SJCRH30 (cell line): ENCODE data around the gene PPP1R7. TPM values are rescaled to one million over a fixed set of nuclear protein-coding genes. Genes with fewer than 3 reads are reported as not detected.

Source experiments
- DNase-seq, 2 experiments: peaks; one replicate each; pipeline ENCODE4 v3.0.0-alpha.2; 2015 to 2020
- H3K27ac ChIP-seq: fragments of 250-450 bp; sonication (Bioruptor Pico); 2 replicates; pipeline ENCODE4 v1.5.1; 2020; ENCODE audit warnings: mild to moderate bottlenecking, moderate library complexity
- H3K27me3 ChIP-seq: fragments of 250-450 bp; sonication (Bioruptor Pico); 2 replicates; pipeline ENCODE4 v1.5.1; 2020; ENCODE audit warnings: mild to moderate bottlenecking, moderate library complexity
- H3K36me3 ChIP-seq: fragments of 250-450 bp; sonication (Bioruptor Pico); 2 replicates; pipeline ENCODE4 v1.5.1; 2020; ENCODE audit warnings: mild to moderate bottlenecking, moderate library complexity
- H3K4me1 ChIP-seq: fragments of 250-450 bp; sonication (Bioruptor Pico); 2 replicates; pipeline ENCODE4 v1.5.1; 2020; ENCODE audit warnings: mild to moderate bottlenecking, moderate library complexity
- H3K4me3 ChIP-seq: fragments of 250-450 bp; sonication (Bioruptor Pico); 2 replicates; pipeline ENCODE4 v1.5.1; 2020; ENCODE audit warnings: mild to moderate bottlenecking, moderate library complexity
- H3K9me3 ChIP-seq: fragments of 250-450 bp; sonication (Bioruptor Pico); replicated peaks from 2 replicates; pipeline ENCODE4 v1.5.1; 2020; ENCODE audit warnings: mild to moderate bottlenecking, moderate library complexity
- total RNA-seq: library from RNA; depleted of rRNA; stranded (reverse); fragments of >200 nt; shearing (Covaris generic); gene quantifications from 2 replicates; pipeline ENCODE4 v1.2.3, GENCODE V29; 2014

The PPP1R7 gene
- total RNA-seq, 1 experiment from 2014 or later: 78.6 TPM

DNA sequence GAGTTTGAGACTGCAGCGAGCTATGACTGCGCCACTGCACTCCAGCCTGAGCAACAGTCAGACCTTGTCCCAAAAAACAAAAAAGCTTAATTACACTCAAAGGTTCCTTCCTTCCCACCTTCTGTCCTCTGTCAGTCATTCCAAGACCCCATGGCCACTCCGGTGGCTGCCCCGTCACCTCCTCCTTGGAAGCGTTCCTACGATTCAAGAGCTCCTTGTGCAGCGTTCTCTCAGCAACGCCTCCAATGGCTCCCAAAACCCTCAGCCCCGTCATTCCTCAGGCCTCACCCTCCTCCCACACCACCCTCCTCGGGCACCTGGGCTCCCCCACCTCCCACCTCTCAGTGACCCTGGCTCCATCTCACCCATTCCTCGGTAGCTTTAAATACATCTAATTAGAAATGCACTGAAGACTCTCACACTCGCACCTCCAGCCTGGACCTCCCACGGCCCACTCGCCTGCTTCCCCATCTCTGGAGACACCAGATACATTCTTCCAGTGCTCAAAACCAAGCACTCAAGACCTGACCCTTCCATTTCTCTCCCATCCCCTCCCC is 9.0 kb upstream of the PPP1R7 start:
- Histone ChIP-seq H3K9me3 (no peaks in the 10 kb centered on the region), H3K4me1 (no peaks in the 10 kb centered on the region; the same call in 1 of the 2 replicates), H3K4me3 (no peak overlapping the region), H3K27me3 (no peaks in the 10 kb centered on the region), H3K27ac (no peak overlapping the region), H3K36me3 (0 out of 2 replicates have a peak, but pooled peaks cover 5% of the 10 kb centered on the region)
- no peak for DNase-seq

DNA sequence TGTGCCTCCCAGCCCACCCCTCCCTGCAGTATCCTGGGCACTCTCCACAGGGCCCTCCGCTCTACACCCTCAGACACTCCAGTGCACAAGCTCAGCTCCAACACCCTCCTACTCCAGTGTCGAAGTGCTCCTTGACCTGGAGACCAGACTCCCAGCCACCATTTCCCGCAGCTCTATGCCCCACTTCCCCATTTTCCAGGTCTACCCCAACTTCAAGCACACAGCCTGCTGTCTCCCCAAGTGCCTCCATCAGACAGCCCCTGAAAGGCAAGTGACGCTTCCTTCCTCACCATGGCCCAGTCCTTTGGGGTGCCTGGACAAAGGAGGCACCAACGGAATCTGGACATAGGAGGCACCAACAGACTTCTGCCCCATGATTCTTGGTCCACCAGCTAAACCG is 8.2 kb upstream of the PPP1R7 start:
- Histone ChIP-seq H3K36me3 (0 out of 2 replicates have a peak, but pooled peaks cover 5% of the 10 kb centered on the region), H3K27me3 (no peaks in the 10 kb centered on the region), H3K9me3 (no peaks in the 10 kb centered on the region), H3K4me1 (no peaks in the 10 kb centered on the region; the same call in 1 of the 2 replicates), H3K27ac (no peak overlapping the region), H3K4me3 (no peak overlapping the region)
- no peak for DNase-seq

DNA sequence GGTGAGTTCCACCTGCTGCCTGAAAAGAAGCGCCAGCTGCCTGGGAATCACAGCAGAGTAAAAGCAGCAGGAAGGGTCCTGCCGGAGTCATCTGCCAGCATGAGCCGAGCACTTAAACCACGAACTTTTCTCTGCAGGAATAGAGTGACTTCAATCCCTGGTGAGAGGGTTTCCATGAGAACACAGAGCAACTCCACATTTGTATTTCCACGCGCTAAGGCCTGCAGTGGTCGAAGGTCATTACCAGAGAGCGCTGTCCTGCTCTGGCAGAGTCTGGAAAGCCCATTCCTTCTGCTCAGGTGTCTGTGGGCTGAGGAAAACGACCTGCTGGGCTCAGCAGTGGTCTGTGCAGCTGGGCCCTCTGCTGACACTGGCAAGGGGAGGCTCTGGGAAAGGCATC is 7.7 kb upstream of the PPP1R7 start:
- no peaks in the 10 kb centered on the region for H3K27me3 ChIP-seq
- no peak overlapping the region for H3K27ac ChIP-seq
- H3K9me3 ChIP-seq: no peaks in the 10 kb centered on the region
- DNase-seq: no peak
- no peak overlapping the region for H3K4me3 ChIP-seq
- 0 out of 2 replicates have a peak, but pooled peaks cover 5% of the 10 kb centered on the region for H3K36me3 ChIP-seq
- no peaks in the 10 kb centered on the region; the same call in 1 of the 2 replicates for H3K4me1 ChIP-seq

DNA sequence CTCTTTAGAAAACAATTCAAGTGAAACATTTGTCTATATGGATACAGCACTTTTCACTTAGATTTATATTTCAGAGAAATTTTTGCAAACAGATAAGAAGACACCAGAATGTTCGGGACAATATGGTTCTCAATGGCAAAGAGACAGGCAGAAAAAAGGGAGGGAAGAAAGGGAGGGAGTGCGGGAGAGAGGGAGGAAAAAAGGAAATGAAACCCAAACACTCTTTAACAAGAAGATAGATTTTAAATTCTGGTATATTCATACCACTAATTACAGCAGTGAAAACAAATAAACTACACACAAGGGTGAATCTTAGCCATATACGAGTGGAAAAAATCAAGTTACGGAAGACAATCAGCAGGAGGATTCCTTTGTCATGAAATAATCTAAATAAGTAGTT is 4.0 kb upstream of the PPP1R7 start:
- Histone ChIP-seq H3K9me3 (no peaks in the 10 kb centered on the region), H3K27me3 (no peaks in the 10 kb centered on the region), H3K27ac (no peak overlapping the region), H3K36me3 (no peaks in the 10 kb centered on the region), H3K4me1 (peaks cover 5% of the 10 kb centered on the region; the same call in 1 of the 2 replicates), H3K4me3 (no peak overlapping the region)
- no peak for DNase-seq

DNA sequence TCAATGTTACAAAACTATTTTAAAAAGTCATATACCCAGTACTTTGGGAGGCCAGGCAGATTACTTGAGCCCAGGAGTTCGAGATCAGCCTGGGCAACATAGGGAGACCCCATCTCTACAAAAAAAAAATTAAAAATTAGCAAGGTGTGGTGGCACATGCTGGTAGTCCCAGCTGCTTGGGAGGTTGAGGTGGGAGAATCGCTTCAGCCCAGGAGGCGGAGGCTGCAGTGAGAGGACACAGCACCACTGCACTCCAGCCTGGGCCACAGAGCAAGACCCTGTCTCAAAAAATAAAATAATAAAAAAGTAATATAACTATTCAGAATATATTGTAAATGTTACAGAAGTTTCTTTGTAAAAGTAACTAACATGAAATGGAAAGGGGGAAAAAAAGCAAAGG is 2.9 kb upstream of the PPP1R7 start:
- H3K27ac ChIP-seq: no peak overlapping the region
- H3K4me3 ChIP-seq: no peak overlapping the region
- H3K36me3 ChIP-seq: no peaks in the 10 kb centered on the region
- no peaks in the 10 kb centered on the region for H3K27me3 ChIP-seq
- H3K4me1 ChIP-seq: peaks cover 13% of the 10 kb centered on the region; the same call in 1 of the 2 replicates
- DNase-seq: no peak
- no peaks in the 10 kb centered on the region for H3K9me3 ChIP-seq

DNA sequence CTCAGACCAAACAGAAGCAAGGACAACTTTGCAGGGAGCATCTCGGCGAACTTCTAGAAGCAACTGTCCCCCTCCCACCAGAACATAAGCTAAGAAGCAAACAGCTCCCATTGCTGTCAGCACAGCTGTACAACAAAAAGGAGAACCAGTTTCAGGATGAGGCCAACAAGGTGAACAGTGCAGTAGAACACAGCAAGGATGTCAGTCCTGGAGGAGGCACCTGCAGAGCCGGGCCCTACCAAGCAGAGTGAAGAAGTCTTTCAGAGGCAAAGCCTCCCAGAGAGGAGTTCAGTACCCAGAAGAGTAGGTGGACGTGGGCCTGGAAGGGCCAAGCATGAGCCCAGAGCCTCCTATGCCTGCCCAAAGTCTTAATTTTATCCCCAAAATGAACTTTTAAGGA is 2.0 kb upstream of the PPP1R7 start:
- DNase-seq: no peak
- H3K9me3 ChIP-seq: no peaks in the 10 kb centered on the region
- H3K27ac ChIP-seq: no peak overlapping the region
- H3K27me3 ChIP-seq: no peaks in the 10 kb centered on the region
- peak overlapping the region; percentile 83 for H3K4me3 ChIP-seq
- H3K36me3 ChIP-seq: no peaks in the 10 kb centered on the region
- H3K4me1 ChIP-seq: peaks cover 13% of the 10 kb centered on the region; the same call in 1 of the 2 replicates

DNA sequence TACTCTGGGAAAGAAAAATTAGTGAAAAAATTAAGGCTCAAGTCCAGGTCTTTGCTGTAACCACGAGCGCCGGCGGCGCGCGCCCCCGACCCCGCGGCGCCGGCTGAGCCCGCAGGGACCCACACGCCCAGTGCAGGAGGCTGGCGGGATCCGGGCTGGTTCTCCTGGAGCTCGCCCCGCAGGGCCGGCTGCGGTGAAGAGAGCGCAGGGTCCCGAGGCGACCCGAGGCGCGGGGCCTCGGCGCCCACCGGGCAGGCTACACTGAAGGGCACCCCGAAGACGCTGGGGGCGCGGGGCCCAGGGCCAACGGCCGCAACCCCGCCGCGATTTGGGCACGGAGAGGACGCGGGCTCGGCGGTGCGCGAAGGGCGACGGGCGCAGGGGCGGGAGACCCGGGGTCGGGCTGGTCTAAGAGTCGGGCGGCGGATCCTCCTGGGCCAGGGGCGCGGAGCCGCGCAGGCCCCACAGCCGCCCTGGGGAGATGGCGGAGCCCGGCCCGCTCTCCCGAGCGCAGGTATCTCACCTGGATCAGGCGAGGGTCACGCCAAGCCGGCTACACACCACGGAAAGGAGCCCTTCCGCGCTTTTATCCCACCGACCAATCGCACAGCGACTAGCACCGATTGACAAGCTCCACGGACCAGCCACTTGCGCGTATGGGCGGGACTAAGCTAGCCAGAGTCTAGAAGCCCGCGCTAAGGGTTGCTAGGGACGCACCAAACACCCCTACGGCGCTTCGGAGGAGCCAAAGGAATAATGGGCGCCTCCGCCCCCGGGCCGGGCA is 1.2 kb upstream of the PPP1R7 start, which contains the start of gene PASK:
PASK (minus strand) TSS at position 582 of the 784 bp plus-strand sequence. CDS start 6,440 bp downstream, outside the sequence.
- H3K4me3 ChIP-seq: peak within 1 kb of the TSS; percentile 83
- no peaks in the 10 kb centered on the region for H3K36me3 ChIP-seq
- no peaks in the 10 kb centered on the region for H3K9me3 ChIP-seq
- DNase-seq: peak; percentile 96 to 97
- H3K4me1 ChIP-seq: peaks cover 13% of the 10 kb centered on the region; the same call in 1 of the 2 replicates
- no peaks in the 10 kb centered on the region for H3K27me3 ChIP-seq
- peak within 1 kb of the TSS; percentile 47; the same call in 1 of the 2 replicates for H3K27ac ChIP-seq

DNA sequence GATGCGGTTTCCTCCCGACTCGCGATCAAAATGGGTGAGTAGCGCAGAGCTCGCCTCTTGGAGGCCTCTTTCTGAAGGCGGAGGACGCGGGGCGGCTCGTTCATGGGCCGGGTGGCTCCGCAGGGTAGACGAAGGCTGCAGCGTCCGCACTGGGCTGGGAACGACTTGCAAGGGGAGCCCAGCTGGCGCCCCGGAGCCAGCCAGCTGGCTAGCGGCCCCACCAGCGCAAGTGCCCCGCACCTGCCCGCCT is 667 bp upstream of the PPP1R7 start:
- H3K4me1 ChIP-seq: peaks cover 13% of the 10 kb centered on the region; the same call in 1 of the 2 replicates
- peak overlapping the region; percentile 83 for H3K4me3 ChIP-seq
- no peaks in the 10 kb centered on the region for H3K9me3 ChIP-seq
- no peak overlapping the region for H3K27ac ChIP-seq
- no peaks in the 10 kb centered on the region for H3K36me3 ChIP-seq
- DNase-seq: no peak
- no peaks in the 10 kb centered on the region for H3K27me3 ChIP-seq

DNA sequence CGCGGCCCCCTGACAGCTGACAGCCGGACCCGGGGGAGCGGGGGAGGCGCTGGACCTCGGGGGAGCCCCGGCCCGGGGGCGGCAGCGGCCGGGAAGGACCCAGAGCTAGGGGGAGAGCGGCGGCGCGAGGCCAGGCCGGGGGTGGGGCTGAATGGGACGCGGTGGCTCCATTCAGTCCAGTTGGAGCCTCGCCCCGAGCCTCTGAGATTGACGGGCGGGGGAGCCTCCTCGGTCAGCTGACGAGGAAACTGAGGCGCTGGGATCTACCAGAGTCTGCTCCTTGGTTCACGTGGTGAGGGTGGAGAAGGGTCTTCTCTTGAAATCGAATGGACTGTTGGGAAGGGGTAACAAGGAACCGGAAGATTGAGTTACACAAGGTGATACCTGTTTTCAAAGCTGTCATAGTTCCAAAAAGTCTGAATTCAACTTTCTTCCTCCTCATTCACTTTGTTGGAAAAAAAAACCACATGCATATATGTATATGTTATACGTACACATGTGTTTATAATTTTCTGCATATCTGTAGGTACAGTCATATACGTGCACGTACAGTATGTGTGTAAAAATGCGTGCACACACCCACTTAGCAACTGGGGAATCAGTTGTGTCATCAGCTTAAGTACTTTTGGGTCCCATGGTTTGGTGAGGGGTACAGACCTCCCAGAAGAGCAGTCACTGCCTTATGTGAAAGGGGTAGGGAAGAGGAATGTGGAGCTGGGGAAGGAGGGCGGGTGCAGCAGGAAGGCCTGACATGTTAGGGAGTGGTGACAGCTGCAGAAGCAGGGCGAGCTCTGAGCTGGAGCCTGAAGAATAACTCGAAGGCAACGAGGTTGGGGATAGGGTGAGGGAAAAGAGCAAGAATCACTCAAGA is 628 bp downstream of the PPP1R7 start:
- DNase-seq: peak; percentile 72 to 74
- Histone ChIP-seq H3K27ac (peak overlapping the region; percentile 47), H3K36me3 (no peaks in the 10 kb centered on the region), H3K9me3 (no peaks in the 10 kb centered on the region), H3K4me3 (peak overlapping the region; percentile 83), H3K27me3 (no peaks in the 10 kb centered on the region), H3K4me1 (peaks cover 13% of the 10 kb centered on the region; the same call in 1 of the 2 replicates)

DNA sequence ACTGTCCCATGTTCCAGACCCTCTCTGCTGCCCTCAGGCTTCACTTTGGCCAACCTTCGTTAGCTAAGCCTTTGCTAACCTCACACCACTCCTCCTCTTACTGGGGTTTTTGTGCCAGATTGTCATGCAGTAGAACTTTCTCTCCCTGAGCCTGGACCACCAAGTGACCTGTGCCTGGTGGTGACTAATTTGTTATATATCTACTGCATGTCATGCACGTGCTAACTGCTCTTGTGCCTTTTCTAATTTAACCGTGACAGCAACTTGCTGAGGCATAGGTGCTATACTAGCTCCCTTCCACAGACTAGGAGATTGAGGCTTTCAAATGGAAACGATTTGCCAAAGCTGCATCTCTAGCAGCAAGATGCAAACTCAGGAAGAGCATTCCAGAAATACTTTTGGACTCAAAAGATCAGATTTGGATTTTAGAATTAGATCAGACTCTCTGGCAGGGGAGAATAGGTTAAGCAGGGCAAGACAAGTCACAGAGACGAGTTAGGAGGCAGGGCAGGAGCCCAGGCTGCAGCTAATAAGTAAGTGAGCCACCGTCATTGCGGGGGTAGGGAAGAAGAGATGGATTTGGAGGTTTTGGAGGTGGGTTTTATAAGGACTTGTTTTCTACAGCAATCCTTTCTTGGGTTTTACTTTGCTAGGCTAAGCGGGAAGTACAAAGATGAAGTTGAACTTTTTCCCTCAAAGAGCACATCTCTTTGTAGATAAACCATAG is 1.8 kb downstream of the PPP1R7 start:
- no peak overlapping the region; the same call in 1 of the 2 replicates for H3K27ac ChIP-seq
- H3K4me1 ChIP-seq: peaks cover 13% of the 10 kb centered on the region; the same call in 1 of the 2 replicates
- no peak for DNase-seq
- no peaks in the 10 kb centered on the region for H3K36me3 ChIP-seq
- H3K27me3 ChIP-seq: no peaks in the 10 kb centered on the region
- H3K9me3 ChIP-seq: no peaks in the 10 kb centered on the region
- no peak overlapping the region for H3K4me3 ChIP-seq

DNA sequence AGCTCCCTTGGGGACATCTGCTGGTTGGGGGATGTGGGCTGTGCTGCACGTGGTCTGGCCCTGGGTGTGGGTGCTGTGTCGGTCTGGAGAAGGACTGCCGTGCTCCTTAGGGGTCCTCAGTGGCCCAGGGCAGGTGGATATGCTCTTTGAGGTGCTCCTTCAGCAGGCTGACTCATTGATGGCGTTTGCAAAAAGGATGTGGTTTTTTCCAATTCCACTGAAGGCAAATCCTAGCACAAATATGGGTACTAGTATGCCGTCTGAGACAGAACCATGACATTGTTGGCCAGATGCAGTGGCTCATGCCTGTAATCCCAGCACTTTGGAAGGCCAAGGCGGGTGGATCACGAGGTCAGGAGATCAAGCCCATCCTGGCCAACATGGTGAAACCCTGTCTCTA is 3.3 kb downstream of the PPP1R7 start:
- H3K9me3 ChIP-seq: no peaks in the 10 kb centered on the region
- H3K27ac ChIP-seq: no peak overlapping the region
- no peaks in the 10 kb centered on the region for H3K27me3 ChIP-seq
- peaks cover 16% of the 10 kb centered on the region; the same call in 1 of the 2 replicates for H3K4me1 ChIP-seq
- H3K4me3 ChIP-seq: no peak overlapping the region
- no peak for DNase-seq
- H3K36me3 ChIP-seq: no peaks in the 10 kb centered on the region; the same call in 1 of the 2 replicates

DNA sequence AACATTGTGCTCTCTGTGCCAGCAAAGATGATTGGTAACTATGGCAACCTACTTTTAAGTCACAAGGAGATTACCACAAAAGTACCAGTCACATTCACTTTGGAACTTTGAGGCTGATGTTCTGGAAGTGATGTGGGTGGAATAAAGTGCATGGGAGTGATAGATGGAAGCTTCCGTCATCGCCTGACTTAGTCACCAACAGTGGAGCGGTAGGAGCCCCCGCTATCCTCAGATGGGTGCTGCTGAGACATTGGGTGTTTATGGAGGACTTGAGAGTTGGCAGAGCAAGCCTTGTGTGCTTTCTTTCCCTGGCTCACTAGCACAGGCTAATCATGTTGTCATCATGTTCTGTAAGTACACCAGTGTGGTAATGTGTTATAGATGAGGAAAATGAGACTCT is 4.6 kb downstream of the PPP1R7 start:
- Histone ChIP-seq H3K9me3 (no peaks in the 10 kb centered on the region), H3K27me3 (no peaks in the 10 kb centered on the region), H3K4me3 (no peak overlapping the region), H3K4me1 (peaks cover 16% of the 10 kb centered on the region; the same call in 1 of the 2 replicates), H3K27ac (no peak overlapping the region), H3K36me3 (no peaks in the 10 kb centered on the region; the same call in 1 of the 2 replicates)
- no peak for DNase-seq

DNA sequence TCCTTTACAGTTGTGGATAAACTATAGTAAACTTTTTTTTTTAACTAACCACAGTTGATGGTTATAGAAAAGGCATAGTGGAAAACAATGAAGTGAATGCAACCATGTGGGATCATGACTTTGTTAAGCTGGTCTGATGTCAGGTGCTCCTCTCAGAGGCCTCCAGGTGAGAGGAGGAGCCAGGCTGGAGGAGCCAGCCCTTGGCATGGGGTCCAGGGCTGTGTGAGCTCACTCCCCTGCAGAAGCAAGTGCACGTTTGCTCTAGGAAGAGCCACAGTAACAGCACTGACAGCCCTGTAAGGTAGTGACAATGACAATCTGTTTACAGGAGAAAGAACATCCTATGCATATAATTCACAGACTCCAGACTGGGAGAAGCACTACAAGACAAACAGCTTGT is 5.7 kb downstream of the PPP1R7 start:
- Histone ChIP-seq H3K9me3 (no peaks in the 10 kb centered on the region), H3K36me3 (no peaks in the 10 kb centered on the region; the same call in 1 of the 2 replicates), H3K27me3 (no peaks in the 10 kb centered on the region), H3K27ac (no peak overlapping the region), H3K4me1 (peaks cover 16% of the 10 kb centered on the region; the same call in 1 of the 2 replicates), H3K4me3 (no peak overlapping the region)
- DNase-seq: no peak

DNA sequence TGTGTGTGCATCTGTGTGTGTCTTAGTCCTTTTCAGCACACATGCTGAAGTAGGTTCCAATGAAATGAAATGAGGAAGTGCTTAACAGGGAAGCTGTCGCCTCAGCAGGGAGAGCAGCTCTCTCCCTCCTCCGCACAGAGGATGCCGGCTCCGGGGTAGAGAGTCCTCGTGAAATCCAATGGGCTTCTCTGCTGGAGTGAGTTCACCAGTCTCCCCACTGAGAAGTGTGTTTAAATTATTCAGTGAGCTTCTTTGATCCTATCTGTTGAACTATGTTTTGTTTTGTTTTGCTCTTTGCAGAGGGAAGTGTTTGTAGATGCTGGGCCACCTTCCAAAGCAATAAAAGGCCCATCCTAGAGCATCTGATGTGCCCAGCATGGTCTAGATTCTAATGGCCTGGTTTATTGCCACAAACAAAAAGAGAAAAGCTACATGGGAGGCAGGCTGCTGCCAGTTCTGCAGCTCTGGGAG is 6.7 kb downstream of the PPP1R7 start:
- H3K4me3 ChIP-seq: no peak overlapping the region
- no peaks in the 10 kb centered on the region for H3K9me3 ChIP-seq
- no peaks in the 10 kb centered on the region for H3K27me3 ChIP-seq
- H3K27ac ChIP-seq: no peak overlapping the region
- DNase-seq: no peak
- H3K36me3 ChIP-seq: no peaks in the 10 kb centered on the region; the same call in 1 of the 2 replicates
- peaks cover 16% of the 10 kb centered on the region for H3K4me1 ChIP-seq
